Dedifferentiated amniotic fluid mesenchymal stem cell (primary cell): ENCODE measurements around the gene RPL7A.

Source experiments
- DNase-seq: peaks from one replicate; pipeline ENCODE4 v3.0.0-alpha.2; 2016; ENCODE audit errors: extremely low spot score

The RPL7A gene

GRCh38 chr9:133347515-133347984 lies 468 bp upstream of the RPL7A start:
- DNase-seq, result no peak

DNA sequence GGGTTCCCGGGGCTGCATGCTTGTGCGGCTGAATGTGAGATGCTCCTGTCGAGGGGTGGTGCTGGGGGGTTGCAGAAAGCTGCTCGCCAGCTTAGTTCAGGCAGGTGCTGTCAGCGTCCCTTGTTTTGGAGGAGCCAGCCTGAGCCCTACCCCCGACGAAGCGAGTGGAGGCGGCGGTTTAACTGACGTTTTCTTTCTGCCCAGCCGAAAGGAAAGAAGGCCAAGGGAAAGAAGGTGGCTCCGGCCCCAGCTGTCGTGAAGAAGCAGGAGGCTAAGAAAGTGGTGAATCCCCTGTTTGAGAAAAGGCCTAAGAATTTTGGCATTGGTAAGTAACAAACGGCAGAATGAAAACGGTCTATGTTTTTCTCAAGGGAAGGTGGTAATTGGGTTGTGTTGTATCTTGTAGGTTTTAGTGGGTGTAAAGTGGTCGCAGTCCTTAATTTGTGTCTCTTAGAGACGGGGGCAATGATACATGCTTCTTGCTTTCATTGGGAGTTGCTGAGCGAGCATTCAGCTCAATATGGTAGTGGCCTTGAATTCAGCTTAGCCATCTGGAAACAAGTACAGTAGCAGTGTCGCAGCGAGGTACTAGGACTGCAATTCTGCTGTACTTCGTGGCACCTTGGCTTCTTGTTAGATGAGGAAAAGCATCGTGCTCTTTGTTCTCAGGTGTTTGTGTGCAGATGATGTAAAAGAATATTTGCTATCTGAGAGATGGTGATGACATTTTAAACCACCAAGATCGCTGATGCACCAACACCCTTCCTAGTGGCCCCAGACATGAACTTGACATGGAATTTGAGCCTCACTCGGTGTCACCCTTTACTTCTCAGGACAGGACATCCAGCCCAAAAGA lies 928 bp downstream of the RPL7A start:
- no peak for DNase-seq

- no peak for DNase-seq
Observed at GRCh38 chr9:133349965-133350616, 2.1 kb downstream of the RPL7A start.

GRCh38 chr9:133351526-133351907 lies 3.5 kb downstream of the RPL7A start:
- no peak for DNase-seq

- peak; percentile 23 for DNase-seq
Observed at GRCh38 chr9:133351908-133352634, 4.1 kb downstream of the RPL7A start.

GRCh38 chr9:133352635-133353340 lies 4.8 kb downstream of the RPL7A start:
- no peak for DNase-seq

DNA sequence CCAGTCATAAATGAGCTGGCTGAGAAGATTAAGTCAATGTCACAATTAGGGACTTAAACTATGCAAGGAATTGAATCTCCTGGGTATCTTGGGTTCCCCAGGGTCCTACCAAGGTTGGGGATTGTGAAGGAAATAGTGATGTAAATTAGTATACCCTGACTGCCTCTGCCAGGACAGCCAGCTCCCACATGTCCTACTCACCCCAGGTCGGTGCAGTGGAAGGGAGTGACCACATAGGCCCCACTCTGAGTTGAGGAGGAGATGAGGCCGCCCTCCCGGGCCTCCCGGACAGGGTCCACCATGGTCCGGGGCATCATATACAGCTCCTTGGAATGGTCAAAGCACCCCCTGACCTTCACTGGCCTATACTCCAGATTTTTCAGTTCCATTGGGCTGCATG lies 5.5 kb downstream of the RPL7A start:
- DNase-seq, result no peak

DNA sequence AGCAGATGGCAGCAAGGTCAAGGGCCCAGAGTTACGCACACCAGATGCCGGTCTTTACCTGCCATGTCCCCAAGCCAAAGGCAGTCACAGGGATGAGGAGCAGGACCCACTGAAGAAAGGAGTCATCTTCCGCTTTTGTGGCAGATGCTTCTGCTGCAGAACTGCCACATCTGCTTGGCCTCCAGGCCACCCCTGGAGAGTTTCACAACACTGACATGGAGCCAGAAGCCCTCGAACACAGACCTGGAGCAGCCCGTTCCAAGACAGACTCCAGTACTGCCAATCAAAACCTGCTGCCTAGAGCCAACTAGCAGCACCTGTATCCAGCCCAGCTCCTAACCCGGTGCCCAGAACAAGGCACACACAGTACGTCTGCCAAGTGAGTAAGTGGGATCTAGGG lies 6.7 kb downstream of the RPL7A start:
- DNase-seq, result no peak

GRCh38 chr9:133355881-133356357 lies 7.9 kb downstream of the RPL7A start:
- DNase-seq, result no peak

DNA sequence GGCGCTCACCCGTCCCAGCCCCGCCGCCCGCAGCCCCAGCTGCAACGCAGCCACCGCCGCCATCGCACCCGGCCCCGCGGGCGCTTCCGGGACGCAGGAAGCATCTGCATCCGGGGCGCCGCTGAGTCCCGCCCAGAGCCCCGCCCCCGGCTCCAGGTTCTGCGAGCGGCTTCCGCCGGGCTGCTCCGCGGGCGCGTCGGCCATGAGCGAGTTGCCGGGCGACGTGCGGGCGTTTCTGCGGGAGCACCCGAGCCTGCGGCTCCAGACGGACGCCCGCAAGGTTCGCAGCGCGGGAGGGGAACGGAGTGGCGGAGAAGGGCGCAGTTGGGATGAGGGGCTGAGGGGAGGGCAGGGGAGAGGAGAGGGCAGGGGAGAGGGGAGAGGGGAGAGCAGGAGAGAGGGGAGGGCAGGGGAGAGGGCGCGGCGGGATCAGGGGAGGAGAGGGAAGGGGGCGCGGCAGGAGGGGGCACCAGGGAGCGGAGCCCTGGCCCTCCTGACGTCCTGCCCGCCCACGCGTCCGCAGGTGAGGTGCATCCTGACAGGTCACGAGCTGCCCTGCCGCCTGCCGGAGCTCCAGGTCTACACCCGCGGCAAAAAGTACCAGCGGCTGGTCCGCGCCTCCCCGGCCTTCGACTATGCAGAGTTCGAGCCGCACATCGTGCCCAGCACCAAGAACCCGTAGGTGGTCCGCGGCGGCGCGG lies 8.5 kb downstream of the RPL7A start, which contains the start of the genes SURF1 and SURF2:
Gene SURF1, minus strand, starts transcription at position 97 of the 701 bp plus-strand sequence. Its CDS starts 34 bp downstream, at position 63.
Gene SURF2, plus strand, starts transcription at position 160 of the 701 bp plus-strand sequence. Its CDS starts 43 bp downstream, at position 203.
- DNase-seq, result peak; percentile 75

GRCh38 chr9:133357656-133358055 lies 9.6 kb downstream of the RPL7A start:
- no peak for DNase-seq

GRCh38 chr9:133359399-133360175 lies 11.6 kb downstream of the RPL7A start:
- DNase-seq, result no peak

DNA sequence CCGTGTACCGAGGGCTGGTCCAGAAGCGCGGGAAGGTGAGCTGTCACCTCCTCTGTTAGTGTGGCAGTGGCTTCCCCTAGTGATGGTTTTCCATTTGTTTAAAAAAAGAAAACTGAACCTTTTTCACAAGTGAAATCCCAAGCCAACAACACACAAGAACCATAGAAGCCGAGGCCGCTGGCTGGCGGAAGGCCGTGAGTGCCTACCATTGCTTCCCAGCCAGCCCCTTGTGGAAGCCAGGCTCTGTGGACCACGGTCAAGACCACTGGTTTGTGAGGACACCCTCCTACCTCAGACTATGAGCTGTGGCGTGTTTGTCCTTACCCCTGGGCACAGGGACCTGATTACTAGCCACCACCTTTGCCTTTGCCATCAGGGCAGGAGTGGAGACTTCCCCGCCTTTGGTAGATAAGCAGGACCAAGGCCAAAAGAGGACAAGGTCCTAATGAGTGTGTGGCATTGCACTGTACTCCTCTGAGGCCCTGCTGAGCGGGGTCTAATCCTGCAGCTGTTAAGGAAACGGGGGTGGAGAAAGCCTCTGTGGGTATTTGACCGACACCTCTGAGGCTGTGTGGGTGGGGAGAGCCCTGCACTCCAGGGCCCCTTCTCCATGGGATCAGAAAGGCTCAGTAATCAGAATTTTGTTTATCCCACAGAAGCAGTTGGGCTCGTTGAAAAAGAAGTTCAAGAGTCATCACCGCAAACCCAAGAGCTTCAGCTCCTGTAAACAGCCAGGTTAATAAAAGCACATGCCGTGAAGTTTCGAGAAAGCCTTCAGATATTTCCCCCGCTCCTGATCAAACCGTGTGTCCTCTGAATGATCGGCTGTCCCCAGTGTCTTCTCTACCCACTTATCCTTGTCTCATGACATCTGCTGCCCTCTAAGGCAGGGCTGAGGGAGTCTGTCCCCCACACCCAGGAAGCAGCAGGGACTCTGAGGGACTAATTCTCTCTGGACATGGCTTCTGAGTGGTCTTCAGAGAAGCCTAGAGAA lies 12.7 kb downstream of the RPL7A start:
- no peak for DNase-seq

- DNase-seq, result no peak
Observed at GRCh38 chr9:133361507-133362092, 13.6 kb downstream of the RPL7A start.

GRCh38 chr9:133362359-133363044 lies 14.5 kb downstream of the RPL7A start:
- DNase-seq, result no peak

DNA sequence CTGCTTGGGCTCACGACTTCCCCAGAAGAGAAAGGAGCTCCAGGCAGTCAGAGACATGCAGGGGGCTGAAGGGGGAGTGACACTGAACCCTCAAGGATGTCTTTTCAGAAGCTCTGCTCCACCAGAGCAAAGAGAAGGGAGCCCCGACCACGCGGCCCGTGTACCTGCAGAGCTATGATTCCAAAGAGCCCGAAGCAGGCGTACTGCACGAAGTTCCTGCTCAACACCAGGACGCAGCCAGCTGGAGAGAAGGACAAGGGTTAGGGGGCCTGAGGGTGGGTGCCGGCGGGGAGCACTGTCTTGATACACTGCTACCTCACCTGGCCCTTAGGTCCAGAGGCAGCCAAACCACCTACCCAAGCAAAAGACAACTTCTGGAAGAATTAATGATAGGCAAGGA lies 18.4 kb downstream of the RPL7A start:
- DNase-seq, result no peak

DNA sequence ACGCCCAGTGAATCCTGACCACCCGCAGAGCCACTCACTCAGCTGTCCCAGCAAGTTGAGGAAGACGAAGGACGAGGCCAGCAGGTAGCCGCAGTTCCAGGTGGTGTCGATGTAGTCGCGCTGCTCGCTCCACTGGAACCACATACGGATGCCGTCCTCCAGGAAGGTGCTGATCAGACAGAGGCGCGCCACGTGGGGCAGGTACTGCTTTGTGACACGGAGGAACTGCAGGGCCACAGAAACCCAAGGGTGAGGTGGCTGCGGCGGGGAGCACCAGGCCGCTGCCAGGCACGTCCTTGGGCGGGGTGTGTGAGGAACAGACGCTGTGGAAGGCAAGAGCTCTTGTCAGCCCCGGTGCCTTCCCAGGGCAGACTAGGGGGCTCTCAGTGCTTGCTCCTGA lies 19.2 kb downstream of the RPL7A start:
- no peak for DNase-seq

GRCh38 chr9:133367778-133368177 lies 19.8 kb downstream of the RPL7A start:
- no peak for DNase-seq
